Measurements from ENCODE around the gene MIA3.

The MIA3 gene, protein sequence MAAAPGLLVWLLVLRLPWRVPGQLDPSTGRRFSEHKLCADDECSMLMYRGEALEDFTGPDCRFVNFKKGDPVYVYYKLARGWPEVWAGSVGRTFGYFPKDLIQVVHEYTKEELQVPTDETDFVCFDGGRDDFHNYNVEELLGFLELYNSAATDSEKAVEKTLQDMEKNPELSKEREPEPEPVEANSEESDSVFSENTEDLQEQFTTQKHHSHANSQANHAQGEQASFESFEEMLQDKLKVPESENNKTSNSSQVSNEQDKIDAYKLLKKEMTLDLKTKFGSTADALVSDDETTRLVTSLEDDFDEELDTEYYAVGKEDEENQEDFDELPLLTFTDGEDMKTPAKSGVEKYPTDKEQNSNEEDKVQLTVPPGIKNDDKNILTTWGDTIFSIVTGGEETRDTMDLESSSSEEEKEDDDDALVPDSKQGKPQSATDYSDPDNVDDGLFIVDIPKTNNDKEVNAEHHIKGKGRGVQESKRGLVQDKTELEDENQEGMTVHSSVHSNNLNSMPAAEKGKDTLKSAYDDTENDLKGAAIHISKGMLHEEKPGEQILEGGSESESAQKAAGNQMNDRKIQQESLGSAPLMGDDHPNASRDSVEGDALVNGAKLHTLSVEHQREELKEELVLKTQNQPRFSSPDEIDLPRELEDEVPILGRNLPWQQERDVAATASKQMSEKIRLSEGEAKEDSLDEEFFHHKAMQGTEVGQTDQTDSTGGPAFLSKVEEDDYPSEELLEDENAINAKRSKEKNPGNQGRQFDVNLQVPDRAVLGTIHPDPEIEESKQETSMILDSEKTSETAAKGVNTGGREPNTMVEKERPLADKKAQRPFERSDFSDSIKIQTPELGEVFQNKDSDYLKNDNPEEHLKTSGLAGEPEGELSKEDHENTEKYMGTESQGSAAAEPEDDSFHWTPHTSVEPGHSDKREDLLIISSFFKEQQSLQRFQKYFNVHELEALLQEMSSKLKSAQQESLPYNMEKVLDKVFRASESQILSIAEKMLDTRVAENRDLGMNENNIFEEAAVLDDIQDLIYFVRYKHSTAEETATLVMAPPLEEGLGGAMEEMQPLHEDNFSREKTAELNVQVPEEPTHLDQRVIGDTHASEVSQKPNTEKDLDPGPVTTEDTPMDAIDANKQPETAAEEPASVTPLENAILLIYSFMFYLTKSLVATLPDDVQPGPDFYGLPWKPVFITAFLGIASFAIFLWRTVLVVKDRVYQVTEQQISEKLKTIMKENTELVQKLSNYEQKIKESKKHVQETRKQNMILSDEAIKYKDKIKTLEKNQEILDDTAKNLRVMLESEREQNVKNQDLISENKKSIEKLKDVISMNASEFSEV (N-terminal part only)

DNA sequence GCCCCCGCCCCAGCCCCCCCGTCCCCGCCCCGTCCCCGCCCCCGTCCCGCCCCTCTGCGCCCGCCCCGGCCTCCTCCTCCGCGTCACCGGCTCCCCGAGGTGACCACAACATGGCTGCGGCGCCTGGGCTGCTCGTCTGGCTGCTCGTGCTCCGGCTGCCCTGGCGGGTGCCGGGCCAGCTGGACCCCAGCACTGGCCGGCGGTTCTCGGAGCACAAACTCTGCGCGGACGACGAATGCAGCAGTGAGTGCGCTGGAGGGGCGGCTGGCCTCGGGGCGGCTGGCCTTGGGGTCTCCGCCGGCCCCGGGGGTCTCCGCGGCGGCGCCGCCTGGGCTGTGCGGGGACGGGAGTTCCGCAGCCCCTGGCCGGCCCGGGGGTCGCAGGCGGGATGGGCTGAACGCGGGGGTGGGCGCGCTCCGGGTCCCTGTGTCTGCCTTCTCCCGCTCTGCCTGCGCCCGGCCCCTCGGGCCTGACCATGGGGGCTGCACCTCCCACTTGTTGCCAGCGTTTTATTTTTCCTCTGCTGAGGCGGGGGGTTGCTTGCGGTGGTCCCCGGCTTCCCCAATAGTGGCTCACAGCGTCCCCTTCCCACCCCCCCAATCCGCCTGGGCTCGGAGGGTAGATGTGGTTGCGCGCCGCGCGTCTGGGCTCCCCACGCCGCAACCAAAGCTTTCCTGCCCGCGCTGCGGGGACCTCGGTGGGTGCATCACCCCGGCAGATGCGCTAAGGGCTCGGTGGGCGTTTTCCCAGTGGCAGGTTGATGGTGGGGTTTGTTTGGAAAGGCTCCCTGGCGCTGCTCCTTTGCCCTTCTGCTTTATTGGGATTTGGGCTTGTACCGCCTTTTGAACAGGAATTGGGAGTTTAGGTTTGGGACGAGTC lies at the start of gene MIA3:
MIA3 (plus strand) TSS at position 97 of the 879 bp plus-strand sequence; CDS start at position 111, 14 bp downstream.
- no peaks in the 10 kb centered on the region for H3K9me3 ChIP-seq (ENCODE audit: control insufficient read depth in 1 of 2, low read length in 2 of 2)
- peak within 1 kb of the TSS; percentile 24 for H3K27ac ChIP-seq (ENCODE audit: low read depth, low read length)
- peak within 1 kb of the TSS; percentile 69 to 71 for H3K9ac ChIP-seq (ENCODE audit: low read depth in 1 of 2, low read length in 2 of 2)
- no peaks in the 10 kb centered on the region for H3K27me3 ChIP-seq (ENCODE audit: control insufficient read depth in 1 of 2, insufficient read depth in 2 of 2, low read length in 2 of 2)
- H3K4me3 ChIP-seq (ENCODE audit: low read depth in 1 of 2, low read length in 2 of 2) = peak within 1 kb of the TSS; percentile 77 to 82
- H3K36me3 ChIP-seq (ENCODE audit: control insufficient read depth in 1 of 2, insufficient read depth in 2 of 2, low read length in 2 of 2) = peaks cover 4 to 5% of the 10 kb centered on the region in 2 donors
- peaks cover 13 to 19% of the 10 kb centered on the region in 2 donors for H3K4me1 ChIP-seq (ENCODE audit: control insufficient read depth in 1 of 2, insufficient read depth in 2 of 2, low read length in 2 of 2)

GRCh38 chr1:222570837-222571236 lies 47.1 kb upstream of the MIA3 start:
- Histone ChIP-seq H3K4me1 (ENCODE audit: control insufficient read depth in 1 of 2, insufficient read depth in 2 of 2, low read length in 2 of 2) (no peaks in the 10 kb centered on the region), H3K36me3 (ENCODE audit: control insufficient read depth in 1 of 2, insufficient read depth in 2 of 2, low read length in 2 of 2) (peaks cover 10 to 20% of the 10 kb centered on the region in 2 donors), H3K9ac (ENCODE audit: low read depth in 1 of 2, low read length in 2 of 2) (no peak overlapping the region), H3K27me3 (ENCODE audit: control insufficient read depth in 1 of 2, insufficient read depth in 2 of 2, low read length in 2 of 2) (no peaks in the 10 kb centered on the region), H3K9me3 (ENCODE audit: control insufficient read depth in 1 of 2, low read length in 2 of 2) (no peaks in the 10 kb centered on the region), H3K27ac (ENCODE audit: low read depth, low read length) (no peak overlapping the region), H3K4me3 (ENCODE audit: low read depth in 1 of 2, low read length in 2 of 2) (no peak overlapping the region)

DNA sequence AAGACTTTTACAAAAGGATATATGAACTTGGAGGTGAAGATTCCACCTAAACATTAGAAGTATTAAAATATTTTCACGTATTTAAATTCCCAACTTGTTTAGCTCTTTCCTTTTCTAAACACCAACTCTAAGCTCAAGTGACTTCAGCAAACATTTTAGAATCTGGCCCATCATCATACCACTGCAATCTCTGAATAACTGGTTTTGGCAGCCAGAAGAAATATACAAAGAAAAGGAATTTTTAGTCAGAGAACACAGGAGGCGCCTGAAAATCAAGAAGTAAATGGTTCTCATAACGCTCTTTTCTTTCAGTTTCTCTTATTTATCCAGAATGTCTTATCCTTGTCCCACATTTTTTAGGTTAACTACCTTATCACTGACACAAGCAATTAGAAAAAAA lies 38.6 kb upstream of the MIA3 start:
- Histone ChIP-seq H3K27ac (ENCODE audit: low read depth, low read length) (no peak overlapping the region), H3K4me1 (ENCODE audit: control insufficient read depth in 1 of 2, insufficient read depth in 2 of 2, low read length in 2 of 2) (no peaks in the 10 kb centered on the region), H3K9me3 (ENCODE audit: control insufficient read depth in 1 of 2, low read length in 2 of 2) (no peaks in the 10 kb centered on the region), H3K36me3 (ENCODE audit: control insufficient read depth in 1 of 2, insufficient read depth in 2 of 2, low read length in 2 of 2) (peaks cover 5 to 11% of the 10 kb centered on the region in 2 donors), H3K4me3 (ENCODE audit: low read depth in 1 of 2, low read length in 2 of 2) (no peak overlapping the region), H3K9ac (ENCODE audit: low read depth in 1 of 2, low read length in 2 of 2) (no peak overlapping the region), H3K27me3 (ENCODE audit: control insufficient read depth in 1 of 2, insufficient read depth in 2 of 2, low read length in 2 of 2) (no peaks in the 10 kb centered on the region)

DNA sequence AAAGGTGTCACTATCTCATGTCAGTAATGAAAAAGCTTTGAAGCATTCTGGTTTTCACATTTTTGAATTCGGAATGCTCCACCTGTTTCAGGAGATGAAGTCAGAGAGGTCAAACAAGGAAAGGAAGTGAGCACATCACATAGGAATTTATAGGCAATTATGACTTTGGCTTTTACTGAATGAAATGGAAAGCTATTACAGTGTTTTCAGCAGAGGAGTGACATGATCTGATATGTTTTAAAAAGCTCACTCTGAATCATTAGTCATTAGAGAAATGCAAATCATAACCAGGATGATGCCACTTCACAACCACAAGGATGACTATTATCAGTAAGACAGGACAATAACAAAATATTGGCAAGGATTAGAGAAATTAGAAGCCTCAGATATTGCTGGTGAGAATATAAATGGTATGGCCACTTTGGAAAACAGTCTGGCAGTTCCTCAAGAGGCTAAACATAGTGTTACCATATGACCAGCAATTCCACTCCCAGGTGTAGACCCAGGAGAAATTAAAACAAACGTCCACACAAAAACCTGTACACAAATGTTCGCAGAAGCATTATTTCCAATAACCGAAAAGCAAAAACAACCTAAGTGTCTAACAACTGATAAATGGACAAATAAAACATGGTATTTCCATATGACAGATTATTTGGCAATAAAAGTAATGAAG lies 35.7 kb upstream of the MIA3 start:
- H3K9ac ChIP-seq (ENCODE audit: low read depth in 1 of 2, low read length in 2 of 2) = no peak overlapping the region
- no peaks in the 10 kb centered on the region for H3K27me3 ChIP-seq (ENCODE audit: control insufficient read depth in 1 of 2, insufficient read depth in 2 of 2, low read length in 2 of 2)
- H3K27ac ChIP-seq (ENCODE audit: low read depth, low read length) = no peak overlapping the region
- no peaks in the 10 kb centered on the region for H3K4me1 ChIP-seq (ENCODE audit: control insufficient read depth in 1 of 2, insufficient read depth in 2 of 2, low read length in 2 of 2)
- no peaks in the 10 kb centered on the region for H3K9me3 ChIP-seq (ENCODE audit: control insufficient read depth in 1 of 2, low read length in 2 of 2)
- no peak overlapping the region for H3K4me3 ChIP-seq (ENCODE audit: low read depth in 1 of 2, low read length in 2 of 2)
- peaks cover 6 to 11% of the 10 kb centered on the region in 2 donors for H3K36me3 ChIP-seq (ENCODE audit: control insufficient read depth in 1 of 2, insufficient read depth in 2 of 2, low read length in 2 of 2)

- H3K9ac ChIP-seq (ENCODE audit: low read depth in 1 of 2, low read length in 2 of 2) = no peak overlapping the region
- no peaks in the 10 kb centered on the region for H3K27me3 ChIP-seq (ENCODE audit: control insufficient read depth in 1 of 2, insufficient read depth in 2 of 2, low read length in 2 of 2)
- peaks cover 3 to 6% of the 10 kb centered on the region in 2 donors for H3K36me3 ChIP-seq (ENCODE audit: control insufficient read depth in 1 of 2, insufficient read depth in 2 of 2, low read length in 2 of 2)
- no peak overlapping the region for H3K27ac ChIP-seq (ENCODE audit: low read depth, low read length)
- H3K9me3 ChIP-seq (ENCODE audit: control insufficient read depth in 1 of 2, low read length in 2 of 2) = no peaks in the 10 kb centered on the region
- no peaks in the 10 kb centered on the region for H3K4me1 ChIP-seq (ENCODE audit: control insufficient read depth in 1 of 2, insufficient read depth in 2 of 2, low read length in 2 of 2)
- no peak overlapping the region for H3K4me3 ChIP-seq (ENCODE audit: low read depth in 1 of 2, low read length in 2 of 2)
Measured at GRCh38 chr1:222583079-222583478, 34.8 kb upstream of the MIA3 start.

GRCh38 chr1:222586842-222587241 lies 31.1 kb upstream of the MIA3 start:
- H3K36me3 ChIP-seq (ENCODE audit: control insufficient read depth in 1 of 2, insufficient read depth in 2 of 2, low read length in 2 of 2) = peaks cover 3 to 6% of the 10 kb centered on the region in 2 donors
- H3K4me1 ChIP-seq (ENCODE audit: control insufficient read depth in 1 of 2, insufficient read depth in 2 of 2, low read length in 2 of 2) = peaks cover 11% of the 10 kb centered on the region in 2 donors
- no peaks in the 10 kb centered on the region for H3K27me3 ChIP-seq (ENCODE audit: control insufficient read depth in 1 of 2, insufficient read depth in 2 of 2, low read length in 2 of 2)
- H3K4me3 ChIP-seq (ENCODE audit: low read depth in 1 of 2, low read length in 2 of 2) = no peak overlapping the region
- no peak overlapping the region for H3K27ac ChIP-seq (ENCODE audit: low read depth, low read length)
- no peak overlapping the region for H3K9ac ChIP-seq (ENCODE audit: low read depth in 1 of 2, low read length in 2 of 2)
- no peaks in the 10 kb centered on the region for H3K9me3 ChIP-seq (ENCODE audit: control insufficient read depth in 1 of 2, low read length in 2 of 2)

GRCh38 chr1:222588135-222588534 lies 29.8 kb upstream of the MIA3 start:
- Histone ChIP-seq H3K27me3 (ENCODE audit: control insufficient read depth in 1 of 2, insufficient read depth in 2 of 2, low read length in 2 of 2) (no peaks in the 10 kb centered on the region), H3K27ac (ENCODE audit: low read depth, low read length) (no peak overlapping the region), H3K36me3 (ENCODE audit: control insufficient read depth in 1 of 2, insufficient read depth in 2 of 2, low read length in 2 of 2) (peaks cover 3 to 6% of the 10 kb centered on the region in 2 donors), H3K4me1 (ENCODE audit: control insufficient read depth in 1 of 2, insufficient read depth in 2 of 2, low read length in 2 of 2) (peaks cover 11% of the 10 kb centered on the region in 2 donors), H3K4me3 (ENCODE audit: low read depth in 1 of 2, low read length in 2 of 2) (no peak overlapping the region), H3K9me3 (ENCODE audit: control insufficient read depth in 1 of 2, low read length in 2 of 2) (no peaks in the 10 kb centered on the region), H3K9ac (ENCODE audit: low read depth in 1 of 2, low read length in 2 of 2) (no peak overlapping the region)

DNA sequence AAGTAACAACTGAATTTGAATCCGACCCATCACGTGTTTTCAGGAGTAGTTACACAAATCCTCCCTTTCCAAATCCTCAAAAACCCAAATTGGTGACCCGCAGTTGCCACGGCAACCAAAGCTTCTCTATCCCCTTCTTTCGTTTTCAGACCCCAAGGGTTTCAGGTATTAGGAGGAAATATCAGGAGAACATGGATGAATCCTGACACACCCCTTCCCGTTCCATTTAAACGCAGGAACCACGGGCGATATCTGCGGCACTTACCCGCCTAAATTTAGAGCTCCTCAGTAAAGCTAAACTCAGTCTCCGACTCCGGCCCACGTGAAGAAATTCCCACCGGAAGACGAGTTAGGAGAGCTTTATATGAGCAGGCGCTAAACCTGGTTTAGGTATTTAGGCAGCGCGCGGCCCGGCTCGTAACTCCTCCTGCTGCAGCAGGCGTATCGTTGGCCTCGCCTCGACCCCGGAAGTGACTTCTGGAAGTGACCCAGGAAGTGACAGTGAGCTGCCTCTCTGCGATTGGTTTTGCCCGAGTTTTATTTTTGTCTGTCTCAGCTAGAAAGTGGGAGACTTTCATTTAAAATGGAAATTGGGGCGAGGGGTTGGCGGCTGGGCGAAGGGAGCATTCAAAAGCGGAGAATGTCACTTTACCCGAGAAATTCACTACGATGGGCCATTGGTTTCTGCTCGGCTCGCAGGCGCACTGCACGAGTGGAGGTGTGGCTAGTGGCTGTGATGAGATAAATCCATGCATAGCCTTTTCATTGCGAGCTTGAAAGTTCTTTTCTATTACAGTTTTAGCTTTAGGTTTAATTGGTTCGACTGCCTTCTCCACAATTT lies 28.2 kb upstream of the MIA3 start, which contains the start of gene TAF1A:
TAF1A (minus strand) TSS at position 472 of the 841 bp plus-strand sequence.
- H3K9me3 ChIP-seq (ENCODE audit: control insufficient read depth in 1 of 2, low read length in 2 of 2) = no peaks in the 10 kb centered on the region
- peaks cover 11% of the 10 kb centered on the region in 2 donors for H3K4me1 ChIP-seq (ENCODE audit: control insufficient read depth in 1 of 2, insufficient read depth in 2 of 2, low read length in 2 of 2)
- H3K27ac ChIP-seq (ENCODE audit: low read depth, low read length) = peak within 1 kb of the TSS; percentile 32
- H3K27me3 ChIP-seq (ENCODE audit: control insufficient read depth in 1 of 2, insufficient read depth in 2 of 2, low read length in 2 of 2) = no peaks in the 10 kb centered on the region
- H3K4me3 ChIP-seq (ENCODE audit: low read depth in 1 of 2, low read length in 2 of 2) = peak within 1 kb of the TSS; percentile 95 to 97
- H3K36me3 ChIP-seq (ENCODE audit: control insufficient read depth in 1 of 2, insufficient read depth in 2 of 2, low read length in 2 of 2) = peaks cover 0 to 6% of the 10 kb centered on the region in 2 donors
- peak within 1 kb of the TSS; percentile 40 to 69 for H3K9ac ChIP-seq (ENCODE audit: low read depth in 1 of 2, low read length in 2 of 2)

Measured in duodenal mucosa (tissue), 2 donors.